Endothelial cell of umbilical vein (primary cell): ENCODE measurements around the gene PRRX2. TPM values are rescaled to one million over a fixed set of nuclear protein-coding genes. Genes with fewer than 3 reads are reported as not detected.

Experiments used
- BruUV-seq: library from RNA; stranded (reverse); fragments of 400-500 nt; replicated peaks from 2 replicates; lab custom pipeline; 2021; lab: Mats Ljungman, UMichigan
- CTCF ChIA-PET: fragments of 300-600, 350-600 bp; sonication (Branson Sonifier 250); formaldehyde crosslinking; loops from one replicate; lab custom pipeline; 2021; ENCODE audit warnings: antibody characterized with exemption, inconsistent platforms; lab: Charles Lee
- POLR2A ChIA-PET: fragments of 300-600, 350-600 bp; sonication (Branson Sonifier 250); formaldehyde crosslinking; loops from one replicate; lab custom pipeline; 2021; ENCODE audit warnings: antibody characterized with exemption, inconsistent platforms; lab: Charles Lee
- DNase-seq: peaks from one replicate; pipeline ENCODE4 v3.0.0-alpha.2; 2011; ENCODE audit warnings: low read depth, low spot score
- FAIRE-seq: peaks from 2 replicates; lab custom pipeline; 2011; peaks lifted over from hg19 to GRCh38; lab: Jason Lieb, UNC
- H2AFZ ChIP-seq: 2 replicates; pipeline ENCODE4 v1.6.0; 2012; ENCODE audit warnings: low read depth, low read length, control low read depth, inconsistent platforms
- H3K27ac ChIP-seq: 2 replicates; pipeline ENCODE4 v1.5.1; 2011; ENCODE audit warnings: low read depth, mild to moderate bottlenecking, control low read depth, low read length, moderate library complexity; ENCODE audit not compliant: insufficient read depth
- H3K27me3 ChIP-seq, 2 experiments: 2 replicates each; pipeline versions ENCODE4 v1.6.0 to v1.6.1; 2011; ENCODE audit warnings: low read length in 2 of 2, mixed read lengths in 1 of 2; ENCODE audit not compliant: control insufficient read depth in 2 of 2, insufficient read depth in 2 of 2
- H3K36me3 ChIP-seq, 2 experiments: 2 replicates in 1 of 2; 3 replicates in 1 of 2; pipeline ENCODE4 v1.5.1; 2011; ENCODE audit warnings: low read length in 2 of 2, mild to moderate bottlenecking in 1 of 2, moderate library complexity in 1 of 2; ENCODE audit not compliant: control insufficient read depth in 2 of 2, insufficient read depth in 2 of 2; ENCODE audit errors: extremely low read depth in 1 of 2
- H3K4me1 ChIP-seq: 3 replicates; pipeline ENCODE4 v1.5.1; 2011; ENCODE audit warnings: mild to moderate bottlenecking, low read length; ENCODE audit not compliant: control insufficient read depth, insufficient read depth; ENCODE audit errors: extremely low read depth
- H3K4me2 ChIP-seq: 2 replicates; pipeline ENCODE4 v1.6.1; 2011; ENCODE audit warnings: low read length, control low read depth, mixed read lengths; ENCODE audit not compliant: insufficient read depth
- H3K4me3 ChIP-seq, 3 experiments: fragments of 200-600 bp in 1 of 3; sonication (generic), shearing (Covaris generic) in 1 of 3; replicated peaks in 1 of 3; 2 replicates each; pipeline ENCODE4 v1.5.1; 2011 to 2016; ENCODE audit warnings: control low read depth in 3 of 3, low read length in 3 of 3, mild to moderate bottlenecking in 2 of 3, inconsistent platforms in 1 of 3, low read depth in 1 of 3, moderate library complexity in 1 of 3; ENCODE audit not compliant: insufficient read depth in 1 of 3
- H3K79me2 ChIP-seq: 2 replicates; pipeline ENCODE4 v1.6.0; 2012; ENCODE audit warnings: low read length, inconsistent platforms; ENCODE audit not compliant: control insufficient read depth, insufficient read depth
- H3K9ac ChIP-seq: replicated peaks from 2 replicates; pipeline ENCODE3; 2011; ENCODE audit warnings: low read length, control low read depth; ENCODE audit not compliant: insufficient read depth; ENCODE audit errors: extremely low read depth
- H3K9me1 ChIP-seq: replicated peaks from 3 replicates; pipeline ENCODE4 v1.6.0; 2011; ENCODE audit warnings: mild to moderate bottlenecking, low read length; ENCODE audit not compliant: control insufficient read depth, insufficient read depth; ENCODE audit errors: extremely low read depth
- H3K9me3 ChIP-seq: replicated peaks from 2 replicates; pipeline ENCODE4 v1.5.1; 2012; ENCODE audit warnings: low read length, inconsistent platforms; ENCODE audit not compliant: control insufficient read depth, insufficient read depth
- H4K20me1 ChIP-seq: replicated peaks from 2 replicates; pipeline ENCODE3; 2011; ENCODE audit warnings: mild to moderate bottlenecking, low read length; ENCODE audit not compliant: control insufficient read depth, insufficient read depth; ENCODE audit errors: extremely low read depth
- EZH2 ChIP-seq: IDR thresholded peaks from 2 replicates; pipeline ENCODE4 v1.6.1; 2012; ENCODE audit warnings: borderline replicate concordance, low read depth, mild to moderate bottlenecking, moderate library complexity, low read length, inconsistent platforms; ENCODE audit not compliant: severe bottlenecking
- POLR2A ChIP-seq: IDR thresholded peaks from 2 replicates; pipeline ENCODE4 v1.6.1; 2012; ENCODE audit warnings: low read depth, mild to moderate bottlenecking, control low read depth, low read length
- dilution Hi-C: fragments of 300-500 bp; cut with MboI; formaldehyde crosslinking; loops from one replicate; pipeline ENCODE4 v1.15.0; 2019; ENCODE audit warnings: low sequenced_read_pairs; ENCODE audit not compliant: extremely low pct_ligation_motif_present
- intact Hi-C: fragments of 100-400 bp; cut with micrococcal nuclease; formaldehyde crosslinking; loops from one replicate; pipeline ENCODE4 v1.10.0; 2022
- polyA plus RNA-seq, 4 experiments: library from polyadenylated mRNA; depleted of rRNA in 3 of 4; stranded (reverse) in 3 of 4; unstranded in 1 of 4; fragments of >200 nt; gene quantifications; 2 replicates each; pipeline versions ENCODE4 v1.2.1 to v1.2.3, GENCODE V29; 2011 to 2012; ENCODE audit warnings: missing spikeins in 1 of 4
- total RNA-seq: library from RNA; stranded (reverse); gene quantifications from 2 replicates; pipeline ENCODE4 v1.2.3, GENCODE V29; 2021
- TF ChIP-seq, protein P1 (sequence below), 2 donors: IDR thresholded peaks; 1 replicate in 1 of 2; 2 replicates in 1 of 2; pipeline ENCODE4 v1.5.1; 2011; ENCODE audit warnings: low read length in 2 of 2, mild to moderate bottlenecking in 2 of 2, moderate library complexity in 2 of 2, control low read depth in 1 of 2, inconsistent platforms in 1 of 2, low read depth in 1 of 2; ENCODE audit not compliant: insufficient read depth in 1 of 2; ENCODE audit errors: extremely low read depth in 1 of 2

Gene PRRX2
- total and polyA plus RNA-seq, 2 donors (not counting 3 experiments of a cell fraction or from before 2014, with no cell fraction given), result 0.19 to 0.77 TPM

DNA sequence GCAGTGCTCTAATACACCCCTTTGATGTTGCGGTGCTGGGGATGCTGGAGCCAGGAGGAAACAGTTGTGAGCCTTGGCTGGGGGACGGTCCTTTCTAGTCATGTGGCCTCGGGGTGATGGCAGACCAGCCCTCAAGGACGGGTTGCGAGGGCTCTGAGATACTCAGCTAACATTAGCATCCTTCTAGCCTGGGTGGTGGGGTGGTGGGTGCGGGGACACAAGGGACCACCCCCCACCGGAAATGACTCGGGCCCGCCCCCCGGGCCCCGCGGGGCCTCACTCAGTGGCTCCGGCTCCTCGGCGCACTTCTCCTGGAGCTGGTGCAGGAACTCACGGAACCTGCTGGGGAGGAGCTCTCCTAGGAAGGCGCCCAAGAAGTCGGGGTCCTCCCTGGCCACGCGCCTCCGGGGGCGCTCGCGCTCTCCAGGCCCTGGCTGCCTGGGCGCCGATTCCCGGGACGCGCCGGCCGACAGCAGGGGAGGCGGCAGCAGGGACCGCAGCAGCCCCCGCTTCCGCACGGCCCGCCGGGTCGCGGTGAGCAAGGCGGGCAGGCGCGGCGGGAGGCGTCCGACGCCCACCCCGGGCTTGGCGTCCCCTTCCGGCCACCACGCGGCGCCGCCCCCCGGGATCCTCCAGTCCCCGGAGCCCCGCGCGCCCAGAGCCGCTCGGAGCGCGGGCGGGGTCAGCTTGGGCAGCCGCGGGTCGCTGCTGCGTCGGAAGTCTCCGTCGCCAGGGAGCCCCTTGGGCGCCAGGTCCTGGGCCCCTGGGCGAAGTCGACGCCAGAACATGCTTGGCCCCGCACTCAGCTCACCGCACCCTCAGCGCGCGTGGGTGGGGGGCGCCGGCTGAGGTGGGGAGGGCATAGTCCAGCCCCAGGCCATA is 45.4 kb upstream of the PRRX2 start:
- dilution Hi-C loops, result no loop called here
- POLR2A ChIA-PET, result interaction anchor here (1.2 kb wide), 1 partner anchor 442 kb away, joined by 3 read pairs; the partner anchor contains the start of gene IER5L

More for the DNA sequence above, 45.4 kb upstream of the PRRX2 start:
- H3K27me3 ChIP-seq, result peaks cover 0 to 6% of the 10 kb centered on the region in 2 experiments
- intact Hi-C loops, result loop anchor here (10.0 kb wide), 1 partner anchor 615 kb away; no protein-coding TSS in a partner anchor
- no peaks in the 10 kb centered on the region for H3K79me2 ChIP-seq
- H3K4me1 ChIP-seq, result no peaks in the 10 kb centered on the region
- H4K20me1 ChIP-seq, result no peaks in the 10 kb centered on the region
- peak overlapping the region in 2 of 3 experiments; percentile 15 to 25 for H3K4me3 ChIP-seq
- H3K4me2 ChIP-seq, result peak overlapping the region; percentile 51
- BruUV-seq, result no TSS peak
- peak overlapping the region; percentile 9 for H2AFZ ChIP-seq
- CTCF ChIA-PET, result interaction anchor here (1.0 to 7.5 kb wide), 8 partner anchors 9 to 490 kb away, joined by 3 to 232 read pairs (median 10); no protein-coding TSS in a partner anchor
- TF ChIP-seq POLR2A (no peak), EZH2 (peak; percentile 34)
- TF ChIP-seq, protein P1, sequence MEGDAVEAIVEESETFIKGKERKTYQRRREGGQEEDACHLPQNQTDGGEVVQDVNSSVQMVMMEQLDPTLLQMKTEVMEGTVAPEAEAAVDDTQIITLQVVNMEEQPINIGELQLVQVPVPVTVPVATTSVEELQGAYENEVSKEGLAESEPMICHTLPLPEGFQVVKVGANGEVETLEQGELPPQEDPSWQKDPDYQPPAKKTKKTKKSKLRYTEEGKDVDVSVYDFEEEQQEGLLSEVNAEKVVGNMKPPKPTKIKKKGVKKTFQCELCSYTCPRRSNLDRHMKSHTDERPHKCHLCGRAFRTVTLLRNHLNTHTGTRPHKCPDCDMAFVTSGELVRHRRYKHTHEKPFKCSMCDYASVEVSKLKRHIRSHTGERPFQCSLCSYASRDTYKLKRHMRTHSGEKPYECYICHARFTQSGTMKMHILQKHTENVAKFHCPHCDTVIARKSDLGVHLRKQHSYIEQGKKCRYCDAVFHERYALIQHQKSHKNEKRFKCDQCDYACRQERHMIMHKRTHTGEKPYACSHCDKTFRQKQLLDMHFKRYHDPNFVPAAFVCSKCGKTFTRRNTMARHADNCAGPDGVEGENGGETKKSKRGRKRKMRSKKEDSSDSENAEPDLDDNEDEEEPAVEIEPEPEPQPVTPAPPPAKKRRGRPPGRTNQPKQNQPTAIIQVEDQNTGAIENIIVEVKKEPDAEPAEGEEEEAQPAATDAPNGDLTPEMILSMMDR (IDR thresholded peaks at IDR 0.05; ENCODE audit: extremely low read depth in 1 of 2, insufficient read depth in 1 of 2, low read depth in 1 of 2, low read length in 2 of 2), result peak; percentile 15 to 41
- no peak overlapping the region for H3K27ac ChIP-seq
- H3K9me3 ChIP-seq, result no peaks in the 10 kb centered on the region
- FAIRE-seq (peak; percentile 47), DNase-seq (no peak)
- peak overlapping the region; percentile 20 for H3K9ac ChIP-seq
- H3K9me1 ChIP-seq, result no peaks in the 10 kb centered on the region
- no peaks in the 10 kb centered on the region for H3K36me3 ChIP-seq
